Measurements from ENCODE around the gene APBA2. TPM values are rescaled to one million over a fixed set of nuclear protein-coding genes. Genes with fewer than 3 reads are reported as not detected.

The APBA2 gene
- total and polyA plus RNA-seq, 2 of the 13 experiments (the other 11 are each of a cell fraction or from before 2014, with no cell fraction given), result 0.62 to 2.3 TPM

DNA sequence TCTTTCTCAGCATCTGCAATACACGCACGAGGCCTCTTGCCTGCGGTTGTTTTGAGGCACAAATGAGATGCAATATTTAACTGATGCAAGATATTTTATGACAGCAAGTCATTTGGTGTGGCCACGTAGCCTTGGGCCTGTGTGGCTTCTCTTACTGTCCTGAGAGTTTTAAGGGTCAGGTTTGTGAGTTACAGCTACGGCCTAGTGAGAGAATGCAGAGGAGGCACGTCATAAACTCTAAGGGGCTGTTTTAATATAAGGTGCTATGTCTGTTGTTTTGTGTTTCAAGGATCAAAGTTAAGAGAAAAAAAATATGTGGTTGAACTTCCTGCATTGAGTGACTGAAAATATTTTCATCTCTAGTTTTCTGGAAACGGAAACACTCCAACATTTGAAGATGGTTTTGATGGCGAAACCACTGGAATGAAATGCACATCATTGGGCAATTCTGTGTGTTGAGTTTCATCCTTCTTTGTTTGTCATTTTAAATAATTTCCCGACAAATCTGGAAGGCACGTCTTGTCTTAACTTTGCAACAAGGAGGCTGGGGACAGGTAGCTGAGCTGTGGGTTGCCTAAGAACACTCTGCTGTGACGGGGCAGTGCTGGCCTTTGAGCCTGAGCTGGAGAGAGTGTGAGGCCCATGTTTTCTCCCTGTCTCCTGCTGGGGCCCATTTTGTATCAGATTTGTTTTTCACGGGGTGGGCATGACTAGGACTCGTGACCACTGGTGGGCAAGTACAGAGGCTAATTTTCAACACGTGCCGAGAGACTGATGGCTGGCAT is 5.1 kb downstream of the APBA2 start:
- no peak overlapping the region for H3K4me3 ChIP-seq (replicated peaks in 1 of 3; ENCODE audit: insufficient read depth in 1 of 3, low read depth in 2 of 3, low read length in 3 of 3)
- peaks cover 3 to 17% of the 10 kb centered on the region in 2 experiments; a peak in 3 of 5 replicates for H3K27me3 ChIP-seq (ENCODE audit: control insufficient read depth in 1 of 2, insufficient read depth in 2 of 2, low read length in 2 of 2)
- ATAC-seq, result peak; percentile 63
- intact Hi-C loops (cut with micrococcal nuclease; ENCODE audit: unreplicated experiment), result no loop called here
- H3K4me1 ChIP-seq (ENCODE audit: insufficient read depth, low read length), result peaks cover 13% of the 10 kb centered on the region
- in situ Hi-C loops (cut with HindIII; ENCODE audit: extremely low pct_ligation_motif_present, low pct_unique_long_range_greater_than_20kb), result no loop called here
- no peaks in the 10 kb centered on the region for H3K36me3 ChIP-seq (replicated peaks in 1 of 2; ENCODE audit: control insufficient read depth in 1 of 2, insufficient read depth in 2 of 2, low read length in 2 of 2)
- H3K9me3 ChIP-seq (ENCODE audit: low read length), result no peaks in the 10 kb centered on the region
- no peaks in the 10 kb centered on the region for H3K79me2 ChIP-seq (ENCODE audit: insufficient read depth, low read length)
- H4K20me1 ChIP-seq (ENCODE audit: insufficient read depth, low read length), result no peaks in the 10 kb centered on the region
- BruUV-seq (replicated peaks), result no TSS peak
- H3K4me2 ChIP-seq (ENCODE audit: low read depth, low read length), result peak overlapping the region; percentile 27; the same call in 1 of the 2 replicates
- CTCF ChIA-PET (ENCODE audit: low intra/inter-chr PET ratio, low total read pairs), result no interaction called here
- H3K27ac ChIP-seq (ENCODE audit: extremely low read length, insufficient read depth, low read length), result no peak overlapping the region
- no peak for DNase-seq (ENCODE audit: low spot score)
- peak; percentile 21 for FAIRE-seq
- no peak overlapping the region for H2AFZ ChIP-seq (ENCODE audit: low read length)
- TF ChIP-seq EED (CRISPR knock-in tag; IDR thresholded peaks at IDR 0.05) (no peak), ZNF747 (CRISPR knock-in tag; IDR thresholded peaks at IDR 0.05; ENCODE audit: borderline replicate concordance) (no peak), ZNF784 (CRISPR knock-in tag; IDR thresholded peaks at IDR 0.05; ENCODE audit: borderline replicate concordance) (no peak), ZNF629 (CRISPR knock-in tag; conservative IDR thresholded peaks at IDR 0.05) (no peak), MYNN (CRISPR knock-in tag; IDR thresholded peaks at IDR 0.05; ENCODE audit: low read depth) (no peak), ZBTB46 (CRISPR knock-in tag; IDR thresholded peaks at IDR 0.05; ENCODE audit: borderline replicate concordance) (no peak), ZNF83 (CRISPR knock-in tag; IDR thresholded peaks at IDR 0.05; ENCODE audit: borderline replicate concordance) (no peak), ZNF572 (CRISPR knock-in tag; IDR thresholded peaks at IDR 0.05) (no peak), CREM (IDR thresholded peaks at IDR 0.05) (no peak), CREM (CRISPR knock-in tag; IDR thresholded peaks at IDR 0.05) (no peak), JUNB (CRISPR knock-in tag; IDR thresholded peaks at IDR 0.05; ENCODE audit: borderline replicate concordance) (no peak), ZNF614 (CRISPR knock-in tag; IDR thresholded peaks at IDR 0.05; ENCODE audit: borderline replicate concordance) (no peak), FOXA3 (CRISPR knock-in tag; IDR thresholded peaks at IDR 0.05) (no peak)
- TF ChIP-seq, protein P1, sequence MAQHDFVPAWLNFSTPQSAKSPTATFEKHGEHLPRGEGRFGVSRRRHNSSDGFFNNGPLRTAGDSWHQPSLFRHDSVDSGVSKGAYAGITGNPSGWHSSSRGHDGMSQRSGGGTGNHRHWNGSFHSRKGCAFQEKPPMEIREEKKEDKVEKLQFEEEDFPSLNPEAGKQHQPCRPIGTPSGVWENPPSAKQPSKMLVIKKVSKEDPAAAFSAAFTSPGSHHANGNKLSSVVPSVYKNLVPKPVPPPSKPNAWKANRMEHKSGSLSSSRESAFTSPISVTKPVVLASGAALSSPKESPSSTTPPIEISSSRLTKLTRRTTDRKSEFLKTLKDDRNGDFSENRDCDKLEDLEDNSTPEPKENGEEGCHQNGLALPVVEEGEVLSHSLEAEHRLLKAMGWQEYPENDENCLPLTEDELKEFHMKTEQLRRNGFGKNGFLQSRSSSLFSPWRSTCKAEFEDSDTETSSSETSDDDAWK (CRISPR knock-in tag; IDR thresholded peaks at IDR 0.05), result no peak
- TF ChIP-seq, protein P2, sequence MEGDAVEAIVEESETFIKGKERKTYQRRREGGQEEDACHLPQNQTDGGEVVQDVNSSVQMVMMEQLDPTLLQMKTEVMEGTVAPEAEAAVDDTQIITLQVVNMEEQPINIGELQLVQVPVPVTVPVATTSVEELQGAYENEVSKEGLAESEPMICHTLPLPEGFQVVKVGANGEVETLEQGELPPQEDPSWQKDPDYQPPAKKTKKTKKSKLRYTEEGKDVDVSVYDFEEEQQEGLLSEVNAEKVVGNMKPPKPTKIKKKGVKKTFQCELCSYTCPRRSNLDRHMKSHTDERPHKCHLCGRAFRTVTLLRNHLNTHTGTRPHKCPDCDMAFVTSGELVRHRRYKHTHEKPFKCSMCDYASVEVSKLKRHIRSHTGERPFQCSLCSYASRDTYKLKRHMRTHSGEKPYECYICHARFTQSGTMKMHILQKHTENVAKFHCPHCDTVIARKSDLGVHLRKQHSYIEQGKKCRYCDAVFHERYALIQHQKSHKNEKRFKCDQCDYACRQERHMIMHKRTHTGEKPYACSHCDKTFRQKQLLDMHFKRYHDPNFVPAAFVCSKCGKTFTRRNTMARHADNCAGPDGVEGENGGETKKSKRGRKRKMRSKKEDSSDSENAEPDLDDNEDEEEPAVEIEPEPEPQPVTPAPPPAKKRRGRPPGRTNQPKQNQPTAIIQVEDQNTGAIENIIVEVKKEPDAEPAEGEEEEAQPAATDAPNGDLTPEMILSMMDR (CRISPR knock-in tag; IDR thresholded peaks at IDR 0.05), result no peak
- WGBS (ENCODE audit: low lambda C conversion rate), result 16% methylated on average over 14 of the region's 15 CpGs
- no peak overlapping the region for H3K9ac ChIP-seq (ENCODE audit: insufficient read depth, low read depth, low read length)
- POLR2A ChIA-PET, result no interaction called here

Data from HepG2 (cell line).